GM21381 (cell line): ENCODE data around the gene TRAPPC5.

Experiments
- ATAC-seq: cut with Tn5 transposase; IDR thresholded peaks from one replicate; pipeline ENCODE4 v1.9.1; 2021; ENCODE audit warnings: mild to moderate bottlenecking, moderate library complexity; ENCODE audit not compliant: unreplicated experiment

TRAPPC5 gene

DNA sequence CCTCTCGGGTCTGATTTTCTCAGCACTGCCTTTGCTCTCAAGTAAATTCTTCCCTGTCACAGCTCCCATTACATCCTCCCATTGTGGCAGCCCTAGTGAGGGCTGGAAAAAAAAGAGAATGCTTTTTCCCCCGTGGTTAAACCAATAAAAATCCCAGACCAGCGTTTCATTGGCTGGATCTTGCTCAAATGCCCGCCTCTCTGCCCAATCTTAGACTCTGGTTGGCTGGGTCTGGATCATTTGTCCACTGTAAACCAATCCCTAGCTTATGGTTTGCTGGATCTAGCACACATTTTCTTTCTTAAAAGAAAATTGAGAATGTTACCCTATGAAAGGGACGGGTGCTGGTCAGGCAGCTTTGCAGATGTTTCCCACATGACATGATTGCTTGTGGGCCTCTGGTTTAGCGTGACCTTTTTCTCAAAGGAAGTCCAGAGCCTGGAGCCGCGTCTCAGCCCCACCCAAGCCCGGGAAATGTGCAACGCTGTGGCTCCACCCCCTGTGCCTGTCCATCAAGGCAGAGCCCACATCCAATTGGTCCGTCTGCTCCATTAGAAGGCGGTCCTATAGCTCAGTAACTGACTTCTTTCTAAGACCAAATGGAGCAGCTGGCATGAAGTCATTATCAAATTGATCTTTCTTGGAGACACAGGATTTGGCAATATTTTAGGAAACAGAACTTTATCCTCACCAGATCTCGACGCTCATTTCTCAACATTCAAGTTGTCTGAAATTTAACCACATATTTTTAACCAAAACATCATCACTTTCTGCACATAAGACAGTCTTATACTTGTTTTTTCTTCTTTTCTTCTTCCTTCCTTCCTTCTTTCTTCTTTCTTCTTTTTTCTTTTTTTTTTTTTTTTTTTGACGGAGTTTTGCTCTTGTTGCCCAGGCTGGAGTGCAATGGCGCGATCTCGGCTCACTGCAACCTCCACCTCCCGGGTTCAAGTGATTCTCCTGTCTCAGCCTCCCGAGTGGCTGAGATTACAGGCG, 6.3 kb upstream of the TRAPPC5 start:
- no peak for ATAC-seq

DNA sequence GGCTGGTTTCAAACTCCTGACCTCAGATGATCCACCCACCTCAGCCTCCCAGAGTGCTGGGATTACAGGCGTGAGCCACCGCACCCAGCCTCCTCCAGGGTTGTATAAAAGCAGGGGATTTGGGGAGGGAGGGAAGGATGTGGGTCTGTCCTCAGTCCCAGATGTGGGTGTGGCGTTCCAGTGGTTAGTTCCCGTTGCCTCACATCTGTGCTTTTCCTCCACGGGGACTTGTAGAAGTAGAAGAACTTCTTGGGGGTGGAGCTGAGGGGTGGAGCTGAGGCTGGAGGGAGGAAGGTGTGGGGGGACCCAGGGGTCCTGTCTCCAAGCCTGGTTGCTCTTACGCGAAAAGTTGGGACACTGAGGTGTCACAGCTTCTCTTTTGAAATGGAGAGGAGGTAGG, 4.3 kb upstream of the TRAPPC5 start:
- ATAC-seq: no peak

GRCh38 chr19:7676854-7677253, 3.8 kb upstream of the TRAPPC5 start, which contains the start of gene MCEMP1:
Gene MCEMP1, plus strand, starts transcription at chr19:7677090. Its CDS starts 31 bp downstream, at chr19:7677121.
- ATAC-seq: no peak

GRCh38 chr19:7677669-7678311, 2.8 kb upstream of the TRAPPC5 start:
- ATAC-seq: no peak

DNA sequence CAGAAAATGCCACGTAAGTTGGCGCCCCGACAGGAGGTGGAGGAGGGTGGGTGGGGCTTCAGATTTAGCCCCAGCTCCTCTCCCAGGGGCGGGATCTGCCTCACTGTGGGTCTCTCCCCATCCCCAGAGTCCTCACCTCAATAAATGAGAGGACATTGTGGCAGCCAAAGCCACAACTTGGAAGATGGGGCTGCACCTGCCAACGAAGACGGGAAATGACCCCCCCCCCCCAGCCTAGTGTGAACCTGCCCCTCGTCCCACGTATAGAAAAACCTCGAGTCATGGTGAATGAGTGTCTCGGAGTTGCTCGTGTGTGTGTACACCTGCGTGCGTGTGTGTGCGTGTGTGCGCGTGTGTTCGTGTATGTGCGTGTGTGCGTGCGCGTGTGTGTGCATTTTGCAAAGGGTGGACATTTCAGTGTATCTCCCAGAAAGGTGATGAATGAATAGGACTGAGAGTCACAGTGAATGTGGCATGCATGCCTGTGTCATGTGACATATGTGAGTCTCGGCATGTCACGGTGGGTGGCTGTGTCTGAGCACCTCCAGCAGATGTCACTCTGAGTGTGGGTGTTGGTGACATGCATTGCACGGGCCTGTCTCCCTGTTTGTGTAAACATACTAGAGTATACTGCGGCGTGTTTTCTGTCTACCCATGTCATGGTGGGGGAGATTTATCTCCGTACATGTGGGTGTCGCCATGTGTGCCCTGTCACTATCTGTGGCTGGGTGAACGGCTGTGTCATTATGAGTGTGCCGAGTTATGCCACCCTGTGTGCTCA, 1.5 kb upstream of the TRAPPC5 start:
- no peak for ATAC-seq

DNA sequence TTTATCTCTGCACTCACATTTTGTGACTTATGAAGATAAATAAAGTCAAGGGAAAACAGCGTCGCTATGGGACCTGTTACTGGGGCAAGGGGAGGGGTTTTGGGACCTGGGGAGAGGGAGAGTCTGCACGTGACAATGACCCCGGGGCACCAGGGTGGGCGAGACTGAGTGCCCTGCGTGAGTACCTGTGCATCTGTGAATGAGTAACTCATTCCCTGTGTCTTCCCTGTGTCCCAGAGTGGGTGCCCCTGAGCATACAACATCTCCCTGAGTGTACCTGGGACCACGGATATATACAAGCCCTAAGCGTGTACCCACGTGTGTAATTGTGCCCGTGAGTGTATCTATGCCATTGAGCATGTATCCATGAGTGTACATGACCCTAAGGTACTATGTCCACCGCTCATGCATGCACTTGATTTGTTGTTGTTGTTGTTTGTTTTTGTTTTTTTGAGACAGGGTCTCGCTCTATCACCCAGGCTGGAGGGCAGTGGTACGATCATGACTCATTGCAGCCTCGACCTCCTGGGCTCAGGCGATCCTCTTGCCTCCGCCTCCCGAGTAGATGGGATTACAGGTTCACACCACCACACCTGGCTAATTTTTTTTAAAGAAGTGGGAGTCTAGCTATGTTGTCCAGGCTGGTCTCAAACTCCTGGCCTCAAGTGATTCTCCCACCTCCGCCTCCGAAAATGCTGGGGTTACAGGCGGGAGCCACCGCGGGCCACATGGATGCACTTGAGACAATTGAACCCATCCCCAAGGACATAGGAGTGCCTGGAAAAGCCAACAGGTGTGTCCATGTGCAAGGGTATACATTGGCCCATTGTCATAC, 645 bp upstream of the TRAPPC5 start:
- ATAC-seq: no peak

DNA sequence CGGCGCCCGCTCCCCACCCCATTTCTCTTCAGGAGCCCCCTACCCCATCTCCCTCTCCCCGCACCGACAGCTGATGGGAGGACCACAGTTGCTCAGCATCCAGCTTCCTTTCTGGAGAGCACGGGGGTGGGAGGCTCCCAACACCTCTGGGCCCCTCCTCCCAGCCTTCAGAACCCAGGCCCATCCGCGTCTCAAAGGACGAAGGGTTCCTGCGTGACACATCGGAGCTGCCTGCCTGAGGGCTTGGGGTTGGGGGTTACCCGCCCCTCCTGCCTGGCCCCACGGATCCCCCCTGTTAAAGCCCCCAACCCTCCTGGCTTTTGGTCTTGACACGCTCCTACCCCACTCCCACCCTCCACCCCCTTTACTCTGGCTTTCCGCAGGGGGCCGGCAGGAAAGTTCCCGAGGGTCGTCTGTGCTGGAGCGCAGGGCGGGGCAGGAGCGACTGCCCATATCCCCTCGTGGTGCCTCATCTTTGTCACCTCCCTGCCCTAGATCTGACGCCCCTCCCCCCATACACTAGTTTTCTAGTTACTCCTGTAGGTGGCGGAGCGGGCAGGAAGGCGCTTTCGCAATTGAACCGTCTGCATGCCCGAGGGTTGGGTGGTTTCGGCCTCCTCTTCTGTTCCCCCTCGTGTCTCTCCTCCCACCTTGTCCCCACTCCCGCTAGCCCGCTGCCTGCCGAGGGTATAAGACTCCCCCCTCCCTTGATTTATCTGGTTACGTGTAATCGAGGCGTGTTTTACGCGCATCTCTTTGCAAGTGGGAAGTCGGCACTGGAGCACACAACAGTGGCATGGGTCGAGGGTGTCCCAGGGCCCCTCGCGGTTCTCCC, 924 bp downstream of the TRAPPC5 start:
- no peak for ATAC-seq

DNA sequence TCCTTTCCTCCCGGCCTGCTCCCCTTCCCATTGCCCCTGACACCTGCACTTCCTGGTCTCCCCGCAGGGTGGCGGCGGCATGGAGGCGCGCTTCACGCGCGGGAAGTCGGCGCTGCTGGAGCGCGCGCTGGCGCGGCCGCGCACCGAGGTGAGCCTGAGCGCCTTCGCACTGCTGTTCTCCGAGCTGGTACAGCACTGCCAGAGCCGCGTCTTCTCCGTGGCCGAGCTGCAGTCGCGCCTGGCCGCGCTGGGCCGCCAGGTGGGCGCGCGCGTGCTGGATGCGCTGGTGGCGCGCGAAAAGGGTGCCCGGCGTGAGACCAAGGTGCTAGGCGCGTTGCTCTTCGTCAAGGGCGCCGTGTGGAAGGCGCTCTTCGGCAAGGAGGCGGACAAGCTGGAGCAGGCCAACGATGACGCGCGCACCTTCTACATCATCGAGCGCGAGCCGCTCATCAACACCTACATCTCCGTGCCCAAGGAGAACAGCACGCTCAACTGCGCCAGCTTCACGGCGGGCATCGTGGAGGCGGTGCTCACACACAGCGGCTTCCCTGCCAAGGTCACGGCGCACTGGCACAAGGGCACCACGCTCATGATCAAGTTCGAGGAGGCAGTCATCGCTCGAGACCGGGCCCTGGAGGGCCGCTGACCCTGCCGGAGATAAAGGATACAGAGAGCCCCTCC, 1.7 kb downstream of the TRAPPC5 start:
- ATAC-seq: no peak

DNA sequence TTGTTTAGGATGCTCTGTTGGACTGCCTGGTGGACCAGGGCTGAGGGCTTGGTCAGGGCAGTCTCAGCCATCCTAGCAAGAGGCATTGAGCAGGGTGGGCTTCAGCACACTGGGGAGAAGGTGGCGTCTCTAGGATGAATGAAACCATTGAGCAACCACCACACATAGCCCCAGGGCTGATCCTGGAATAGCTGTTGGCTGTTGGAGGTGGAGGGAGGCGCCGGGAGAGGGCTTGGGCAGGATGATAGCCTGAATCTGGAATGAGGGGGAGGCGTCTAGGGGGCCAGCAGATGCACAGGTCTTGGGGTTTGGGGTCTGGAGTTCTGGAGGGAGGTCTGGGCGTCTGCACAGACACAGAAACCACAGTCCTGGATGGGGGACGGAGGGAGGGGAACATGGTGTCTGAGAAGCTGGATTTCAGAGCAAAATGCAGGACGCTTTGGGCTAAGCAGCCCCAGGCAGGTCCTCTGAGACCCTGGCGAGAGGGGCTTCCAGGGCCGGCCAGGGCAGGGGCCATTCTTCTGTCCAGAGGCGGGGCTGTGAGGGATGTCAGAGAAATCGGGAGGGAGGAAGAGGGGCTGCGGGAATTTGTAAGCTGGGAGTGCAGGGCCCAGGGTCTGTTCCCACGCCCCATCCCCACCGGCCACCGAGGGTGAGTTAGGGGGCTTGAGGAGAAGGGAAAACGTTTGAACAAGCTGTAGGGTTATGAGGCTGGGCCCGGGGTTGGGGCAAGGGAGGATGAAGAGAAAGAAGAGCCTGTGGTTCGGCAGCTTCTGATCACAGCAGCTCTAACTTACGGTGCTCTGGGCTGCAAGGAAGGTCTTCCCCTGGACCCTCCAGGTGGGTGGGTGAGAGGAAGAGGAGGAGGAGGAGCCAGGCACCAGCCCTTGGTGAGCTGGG, 5.2 kb downstream of the TRAPPC5 start:
- no peak for ATAC-seq

DNA sequence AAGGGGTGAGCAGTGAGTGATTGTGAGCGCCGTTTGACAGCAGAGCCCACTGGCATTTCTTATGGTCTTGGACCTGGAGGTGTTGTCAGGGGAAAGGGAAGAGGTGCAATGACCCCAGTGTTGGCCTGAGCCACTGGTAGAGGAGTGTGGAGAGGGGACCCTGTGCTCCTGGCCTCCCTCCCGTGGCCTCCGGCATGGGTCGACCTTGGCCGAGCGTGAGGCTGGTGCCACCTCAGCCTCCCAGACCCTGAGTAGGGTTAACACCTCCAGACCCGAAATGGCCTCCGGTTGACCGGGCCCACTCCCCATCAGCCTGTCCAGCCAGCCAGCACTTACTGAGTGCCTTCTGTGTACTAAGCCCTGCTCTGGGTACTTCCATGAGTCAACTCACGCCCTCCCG, 6.5 kb downstream of the TRAPPC5 start:
- ATAC-seq: no peak

DNA sequence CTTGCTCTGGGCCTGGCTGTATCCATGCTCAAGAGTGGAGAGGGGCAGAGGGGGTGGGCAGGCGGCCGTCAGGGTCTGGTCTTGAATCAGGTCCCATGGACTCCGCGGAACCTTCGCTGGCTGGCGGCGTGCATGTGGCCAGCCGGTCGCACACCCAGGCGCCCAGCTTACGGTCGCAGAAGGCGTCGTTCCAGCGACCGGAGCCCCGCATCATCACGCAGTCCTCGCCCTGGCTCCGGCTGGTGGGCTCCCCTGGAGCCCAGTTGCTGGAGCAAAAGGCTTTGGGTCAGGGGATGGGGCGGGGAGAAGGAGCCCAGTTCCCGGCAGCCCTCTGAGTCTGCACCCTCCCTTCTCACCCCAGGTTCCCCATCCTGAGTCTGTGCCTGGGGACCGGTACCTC, 8.5 kb downstream of the TRAPPC5 start:
- no peak for ATAC-seq

- ATAC-seq: no peak
Measured at GRCh38 chr19:7690779-7691258, 10.2 kb downstream of the TRAPPC5 start.

DNA sequence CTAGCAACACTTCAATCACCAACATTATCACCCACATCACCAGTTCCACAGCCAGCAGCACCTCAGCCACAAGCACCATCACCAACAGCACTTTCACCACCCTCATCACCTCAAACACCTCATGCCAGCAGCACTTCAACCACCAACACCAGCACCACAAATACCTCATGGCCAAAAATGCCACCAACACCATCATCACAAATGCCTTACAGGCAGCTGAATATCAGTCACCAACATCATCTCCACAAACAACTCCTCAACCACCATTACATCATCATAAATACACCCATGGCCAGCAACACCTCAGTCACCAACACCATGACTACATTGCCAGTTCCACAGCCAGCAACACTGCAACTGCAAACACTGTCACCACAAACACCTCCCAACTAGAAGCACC, 10.9 kb downstream of the TRAPPC5 start:
- no peak for ATAC-seq

GRCh38 chr19:7692417-7693088, 11.9 kb downstream of the TRAPPC5 start:
- ATAC-seq: no peak

DNA sequence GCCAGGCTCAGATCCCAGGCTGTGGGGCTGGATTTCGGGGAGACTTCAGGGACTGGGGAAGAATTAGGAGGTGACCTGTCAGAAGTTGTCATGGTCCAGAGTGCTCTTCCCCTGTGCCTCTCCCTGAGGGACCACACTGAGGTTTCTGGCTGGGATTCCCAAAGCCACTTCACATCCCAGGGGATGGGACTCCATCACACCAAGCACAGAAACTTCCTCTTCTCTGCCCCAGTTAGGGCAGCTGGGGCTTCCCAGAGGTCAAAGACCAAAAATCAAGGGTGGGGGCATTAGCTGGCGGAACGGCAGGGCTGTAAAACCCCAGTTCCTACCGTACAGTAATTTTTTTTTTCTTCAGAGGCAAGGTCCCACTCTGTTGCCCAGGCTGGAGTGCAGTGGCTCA, 13.9 kb downstream of the TRAPPC5 start:
- no peak for ATAC-seq

- ATAC-seq: no peak
Measured at GRCh38 chr19:7697721-7698287, 17.2 kb downstream of the TRAPPC5 start.

DNA sequence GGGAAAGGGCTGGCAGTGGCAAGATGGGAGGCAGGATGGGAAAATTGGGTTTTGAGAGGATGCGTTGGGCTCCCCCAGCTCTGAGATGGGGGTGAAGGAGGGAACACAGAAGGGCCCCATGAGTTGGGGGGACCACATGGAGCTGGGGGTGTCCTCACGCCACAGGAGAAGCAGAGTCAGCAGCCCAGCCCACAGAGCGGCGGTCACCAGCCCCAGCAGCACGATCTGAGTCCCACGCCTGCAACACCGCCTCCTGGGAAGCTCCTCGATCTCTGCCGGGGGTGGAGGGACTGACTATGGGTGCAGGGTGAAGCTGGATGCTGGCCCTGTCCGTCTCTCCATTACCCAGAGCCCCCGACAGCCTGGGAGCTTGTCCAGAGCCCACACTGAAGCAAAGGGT, 17.9 kb downstream of the TRAPPC5 start:
- ATAC-seq: no peak
